Measurements from ENCODE around the gene OLFML2A.

DNA sequence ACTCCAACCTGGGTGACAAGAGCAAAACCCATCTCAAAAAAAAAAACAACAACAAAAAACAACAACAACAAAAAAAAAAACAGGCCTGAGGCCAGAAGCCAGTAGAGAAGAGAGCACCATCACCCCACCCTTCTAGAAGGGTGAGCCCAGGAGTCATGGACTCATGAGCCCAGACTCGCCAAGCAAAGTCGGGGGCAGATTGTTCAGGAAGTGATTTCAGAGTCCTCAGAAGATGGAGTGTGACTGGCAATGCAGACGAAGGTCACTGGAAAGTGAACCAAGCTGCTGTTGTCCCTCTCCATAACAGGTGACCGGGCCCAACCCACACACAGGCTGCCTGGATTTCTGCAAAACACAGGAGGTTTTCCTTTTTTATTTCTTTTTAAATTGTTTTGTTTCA is 67.4 kb downstream of the OLFML2A start:
- TF ChIP-seq MYC (IDR thresholded peaks at IDR 0.05; ENCODE audit: borderline replicate concordance, low read length) = no peak
- TF ChIP-seq POLR2A (IDR thresholded peaks at IDR 0.05; ENCODE audit: low read length) = no peak
- no peak for TF ChIP-seq CBX8 (IDR thresholded peaks at IDR 0.05)
- TF ChIP-seq SREBF2 (IDR thresholded peaks at IDR 0.05) = no peak
- no peak for TF ChIP-seq RARB (CRISPR knock-in tag; IDR thresholded peaks at IDR 0.05)
- TF ChIP-seq, protein P1, sequence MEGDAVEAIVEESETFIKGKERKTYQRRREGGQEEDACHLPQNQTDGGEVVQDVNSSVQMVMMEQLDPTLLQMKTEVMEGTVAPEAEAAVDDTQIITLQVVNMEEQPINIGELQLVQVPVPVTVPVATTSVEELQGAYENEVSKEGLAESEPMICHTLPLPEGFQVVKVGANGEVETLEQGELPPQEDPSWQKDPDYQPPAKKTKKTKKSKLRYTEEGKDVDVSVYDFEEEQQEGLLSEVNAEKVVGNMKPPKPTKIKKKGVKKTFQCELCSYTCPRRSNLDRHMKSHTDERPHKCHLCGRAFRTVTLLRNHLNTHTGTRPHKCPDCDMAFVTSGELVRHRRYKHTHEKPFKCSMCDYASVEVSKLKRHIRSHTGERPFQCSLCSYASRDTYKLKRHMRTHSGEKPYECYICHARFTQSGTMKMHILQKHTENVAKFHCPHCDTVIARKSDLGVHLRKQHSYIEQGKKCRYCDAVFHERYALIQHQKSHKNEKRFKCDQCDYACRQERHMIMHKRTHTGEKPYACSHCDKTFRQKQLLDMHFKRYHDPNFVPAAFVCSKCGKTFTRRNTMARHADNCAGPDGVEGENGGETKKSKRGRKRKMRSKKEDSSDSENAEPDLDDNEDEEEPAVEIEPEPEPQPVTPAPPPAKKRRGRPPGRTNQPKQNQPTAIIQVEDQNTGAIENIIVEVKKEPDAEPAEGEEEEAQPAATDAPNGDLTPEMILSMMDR (IDR thresholded peaks at IDR 0.05) = no peak
- no peak for TF ChIP-seq SMC3 (IDR thresholded peaks at IDR 0.05)
- TF ChIP-seq RCOR1 (IDR thresholded peaks at IDR 0.05; ENCODE audit: low read depth, low read length) = no peak
- no peak for TF ChIP-seq USF2 (IDR thresholded peaks at IDR 0.05)

Data from A549 (cell line).